Choroid plexus epithelial cell (primary cell): ENCODE data around the gene THSD4.
A peak's percentile ranks its signal among the peaks of the same experiment; 100 is the strongest.

ENCODE experiments used
- DNase-seq: peaks from one replicate; pipeline ENCODE4 v3.0.0-alpha.2; 2010; ENCODE audit warnings: low read depth
- H3K4me3 ChIP-seq: 2 replicates; pipeline ENCODE4 v1.5.1; 2011; ENCODE audit warnings: low read depth, mild to moderate bottlenecking, control low read depth, low read length, moderate library complexity
- CTCF ChIP-seq: conservative IDR thresholded peaks from 2 replicates; pipeline ENCODE4 v1.5.1; 2011; ENCODE audit warnings: low read depth, mild to moderate bottlenecking, control low read depth, inconsistent platforms, low read length, moderate library complexity

The THSD4 gene

GRCh38 chr15:71595846-71596553 is 480.7 kb downstream of the THSD4 start:
- DNase-seq, result no peak
- TF ChIP-seq CTCF, result no peak
- H3K4me3 ChIP-seq, result no peak overlapping the region

GRCh38 chr15:71596672-71597071 is 481.4 kb downstream of the THSD4 start:
- peak; percentile 62 for DNase-seq
- no peak for TF ChIP-seq CTCF
- no peak overlapping the region for H3K4me3 ChIP-seq

- H3K4me3 ChIP-seq, result no peak overlapping the region
- TF ChIP-seq CTCF, result no peak
- DNase-seq, result no peak
Measured at GRCh38 chr15:71597126-71597525, 481.9 kb downstream of the THSD4 start.

GRCh38 chr15:71597637-71598036 is 482.4 kb downstream of the THSD4 start:
- DNase-seq, result no peak

GRCh38 chr15:71598741-71599140 is 483.5 kb downstream of the THSD4 start:
- no peak overlapping the region for H3K4me3 ChIP-seq
- TF ChIP-seq CTCF, result no peak
- DNase-seq, result no peak

More at GRCh38 chr15:71597637-71598036, 482.4 kb downstream of the THSD4 start:
- H3K4me3 ChIP-seq, result no peak overlapping the region
- TF ChIP-seq CTCF, result no peak

GRCh38 chr15:71599418-71600151 is 484.3 kb downstream of the THSD4 start:
- DNase-seq, result no peak
- no peak for TF ChIP-seq CTCF
- no peak overlapping the region for H3K4me3 ChIP-seq
